Endothelial cell of umbilical vein (primary cell): ENCODE data around the gene ZSCAN5A. TPM values are rescaled to one million over a fixed set of nuclear protein-coding genes. Genes with fewer than 3 reads are reported as not detected.

Source experiments
- BruUV-seq: library from RNA; stranded (reverse); fragments of 400-500 nt; replicated peaks from 2 replicates; lab custom pipeline; 2021; lab: Mats Ljungman, UMichigan
- CTCF ChIA-PET: fragments of 300-600, 350-600 bp; sonication (Branson Sonifier 250); formaldehyde crosslinking; loops from one replicate; lab custom pipeline; 2021; ENCODE audit warnings: antibody characterized with exemption, inconsistent platforms; lab: Charles Lee
- POLR2A ChIA-PET: fragments of 300-600, 350-600 bp; sonication (Branson Sonifier 250); formaldehyde crosslinking; loops from one replicate; lab custom pipeline; 2021; ENCODE audit warnings: antibody characterized with exemption, inconsistent platforms; lab: Charles Lee
- DNase-seq: peaks from one replicate; pipeline ENCODE4 v3.0.0-alpha.2; 2011; ENCODE audit warnings: low read depth, low spot score
- FAIRE-seq: peaks from 2 replicates; lab custom pipeline; 2011; peaks lifted over from hg19 to GRCh38; lab: Jason Lieb, UNC
- H2AFZ ChIP-seq: 2 replicates; pipeline ENCODE4 v1.6.0; 2012; ENCODE audit warnings: low read depth, low read length, control low read depth, inconsistent platforms
- H3K27ac ChIP-seq: 2 replicates; pipeline ENCODE4 v1.5.1; 2011; ENCODE audit warnings: low read depth, mild to moderate bottlenecking, control low read depth, low read length, moderate library complexity; ENCODE audit not compliant: insufficient read depth
- H3K27me3 ChIP-seq, 2 experiments: 2 replicates each; pipeline versions ENCODE4 v1.6.0 to v1.6.1; 2011; ENCODE audit warnings: low read length in 2 of 2, mixed read lengths in 1 of 2; ENCODE audit not compliant: control insufficient read depth in 2 of 2, insufficient read depth in 2 of 2
- H3K36me3 ChIP-seq, 2 experiments: 2 replicates in 1 of 2; 3 replicates in 1 of 2; pipeline ENCODE4 v1.5.1; 2011; ENCODE audit warnings: low read length in 2 of 2, mild to moderate bottlenecking in 1 of 2, moderate library complexity in 1 of 2; ENCODE audit not compliant: control insufficient read depth in 2 of 2, insufficient read depth in 2 of 2; ENCODE audit errors: extremely low read depth in 1 of 2
- H3K4me1 ChIP-seq: 3 replicates; pipeline ENCODE4 v1.5.1; 2011; ENCODE audit warnings: mild to moderate bottlenecking, low read length; ENCODE audit not compliant: control insufficient read depth, insufficient read depth; ENCODE audit errors: extremely low read depth
- H3K4me2 ChIP-seq: 2 replicates; pipeline ENCODE4 v1.6.1; 2011; ENCODE audit warnings: low read length, control low read depth, mixed read lengths; ENCODE audit not compliant: insufficient read depth
- H3K4me3 ChIP-seq, 3 experiments: fragments of 200-600 bp in 1 of 3; sonication (generic), shearing (Covaris generic) in 1 of 3; replicated peaks in 1 of 3; 2 replicates each; pipeline ENCODE4 v1.5.1; 2011 to 2016; ENCODE audit warnings: control low read depth in 3 of 3, low read length in 3 of 3, mild to moderate bottlenecking in 2 of 3, inconsistent platforms in 1 of 3, low read depth in 1 of 3, moderate library complexity in 1 of 3; ENCODE audit not compliant: insufficient read depth in 1 of 3
- H3K79me2 ChIP-seq: 2 replicates; pipeline ENCODE4 v1.6.0; 2012; ENCODE audit warnings: low read length, inconsistent platforms; ENCODE audit not compliant: control insufficient read depth, insufficient read depth
- H3K9ac ChIP-seq: replicated peaks from 2 replicates; pipeline ENCODE3; 2011; ENCODE audit warnings: low read length, control low read depth; ENCODE audit not compliant: insufficient read depth; ENCODE audit errors: extremely low read depth
- H3K9me1 ChIP-seq: replicated peaks from 3 replicates; pipeline ENCODE4 v1.6.0; 2011; ENCODE audit warnings: mild to moderate bottlenecking, low read length; ENCODE audit not compliant: control insufficient read depth, insufficient read depth; ENCODE audit errors: extremely low read depth
- H3K9me3 ChIP-seq: replicated peaks from 2 replicates; pipeline ENCODE4 v1.5.1; 2012; ENCODE audit warnings: low read length, inconsistent platforms; ENCODE audit not compliant: control insufficient read depth, insufficient read depth
- H4K20me1 ChIP-seq: replicated peaks from 2 replicates; pipeline ENCODE3; 2011; ENCODE audit warnings: mild to moderate bottlenecking, low read length; ENCODE audit not compliant: control insufficient read depth, insufficient read depth; ENCODE audit errors: extremely low read depth
- EZH2 ChIP-seq: IDR thresholded peaks from 2 replicates; pipeline ENCODE4 v1.6.1; 2012; ENCODE audit warnings: borderline replicate concordance, low read depth, mild to moderate bottlenecking, moderate library complexity, low read length, inconsistent platforms; ENCODE audit not compliant: severe bottlenecking
- FOS ChIP-seq: IDR thresholded peaks from 2 replicates; pipeline ENCODE4 v1.6.1; 2011; ENCODE audit warnings: mild to moderate bottlenecking, low read length, moderate library complexity, borderline replicate concordance; ENCODE audit not compliant: insufficient read depth
- GATA2 ChIP-seq: IDR thresholded peaks from 2 replicates; pipeline ENCODE4 v1.7.0; 2011; ENCODE audit warnings: low read depth, mild to moderate bottlenecking, moderate library complexity, mixed read lengths, low read length; ENCODE audit not compliant: insufficient read length, insufficient read depth
- JUN ChIP-seq: IDR thresholded peaks from 2 replicates; pipeline ENCODE4 v1.6.1; 2011; ENCODE audit warnings: borderline replicate concordance, low read depth; ENCODE audit not compliant: insufficient read length, insufficient read depth
- MYC ChIP-seq: IDR thresholded peaks from one replicate; pipeline ENCODE4 v1.6.1; 2011; ENCODE audit warnings: mild to moderate bottlenecking, low read depth, low read length
- POLR2A ChIP-seq: IDR thresholded peaks from 2 replicates; pipeline ENCODE4 v1.6.1; 2012; ENCODE audit warnings: low read depth, mild to moderate bottlenecking, control low read depth, low read length
- POLR2AphosphoS5 ChIP-seq: IDR thresholded peaks from 2 replicates; pipeline ENCODE4 v1.6.1; 2012; ENCODE audit warnings: low read depth, mild to moderate bottlenecking, control low read depth, low read length, moderate library complexity; ENCODE audit not compliant: insufficient read depth
- dilution Hi-C: fragments of 300-500 bp; cut with MboI; formaldehyde crosslinking; loops from one replicate; pipeline ENCODE4 v1.15.0; 2019; ENCODE audit warnings: low sequenced_read_pairs; ENCODE audit not compliant: extremely low pct_ligation_motif_present
- intact Hi-C: fragments of 100-400 bp; cut with micrococcal nuclease; formaldehyde crosslinking; loops from one replicate; pipeline ENCODE4 v1.10.0; 2022
- polyA plus RNA-seq, 4 experiments: library from polyadenylated mRNA; depleted of rRNA in 3 of 4; stranded (reverse) in 3 of 4; unstranded in 1 of 4; fragments of >200 nt; gene quantifications; 2 replicates each; pipeline versions ENCODE4 v1.2.1 to v1.2.3, GENCODE V29; 2011 to 2012; ENCODE audit warnings: missing spikeins in 1 of 4
- total RNA-seq: library from RNA; stranded (reverse); gene quantifications from 2 replicates; pipeline ENCODE4 v1.2.3, GENCODE V29; 2021
- TF ChIP-seq, protein P1 (sequence below): IDR thresholded peaks from 2 replicates; pipeline ENCODE4 v1.6.1; 2011; ENCODE audit not compliant: insufficient read depth, insufficient read length
- TF ChIP-seq, protein P2 (sequence below), 2 donors: IDR thresholded peaks; 1 replicate in 1 of 2; 2 replicates in 1 of 2; pipeline ENCODE4 v1.5.1; 2011; ENCODE audit warnings: low read length in 2 of 2, mild to moderate bottlenecking in 2 of 2, moderate library complexity in 2 of 2, control low read depth in 1 of 2, inconsistent platforms in 1 of 2, low read depth in 1 of 2; ENCODE audit not compliant: insufficient read depth in 1 of 2; ENCODE audit errors: extremely low read depth in 1 of 2

The ZSCAN5A gene
- total and polyA plus RNA-seq, 2 donors (not counting 3 experiments of a cell fraction or from before 2014, with no cell fraction given), result 5.1 to 12.2 TPM

DNA sequence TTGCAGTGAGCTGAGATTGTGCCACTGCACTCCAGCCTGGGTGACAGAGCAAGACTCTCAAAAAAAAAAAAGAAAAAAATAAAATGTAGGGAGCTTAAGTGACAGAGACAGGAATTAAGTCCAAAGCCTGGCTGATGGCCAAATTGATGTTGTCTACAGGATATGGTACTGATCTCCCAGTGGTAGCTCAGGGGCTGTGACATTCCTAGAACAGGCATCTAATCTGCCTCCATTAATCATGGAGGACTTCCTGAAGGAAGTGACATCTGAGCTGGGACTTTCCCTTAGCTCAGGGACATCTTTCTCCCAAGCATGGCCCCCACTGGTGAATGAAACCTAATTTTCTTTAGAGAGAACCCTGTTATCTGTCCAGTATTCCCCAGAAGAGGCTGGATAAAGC is 53.5 kb downstream of the ZSCAN5A start:
- Histone ChIP-seq H3K4me1 (peaks cover 6% of the 10 kb centered on the region), H3K27me3 (no peaks in the 10 kb centered on the region), H3K9ac (no peak overlapping the region), H3K27ac (peak overlapping the region; percentile 6), H3K9me1 (no peaks in the 10 kb centered on the region), H3K4me2 (no peak overlapping the region), H4K20me1 (no peaks in the 10 kb centered on the region), H3K79me2 (no peaks in the 10 kb centered on the region), H3K9me3 (no peaks in the 10 kb centered on the region), H3K4me3 (no peak overlapping the region), H3K36me3 (no peaks in the 10 kb centered on the region), H2AFZ (no peak overlapping the region)
- intact Hi-C loops, result no loop called here
- TF ChIP-seq FOS, result no peak
- TF ChIP-seq, protein P1, sequence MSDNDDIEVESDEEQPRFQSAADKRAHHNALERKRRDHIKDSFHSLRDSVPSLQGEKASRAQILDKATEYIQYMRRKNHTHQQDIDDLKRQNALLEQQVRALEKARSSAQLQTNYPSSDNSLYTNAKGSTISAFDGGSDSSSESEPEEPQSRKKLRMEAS, result no peak
- TF ChIP-seq MYC, result no peak
- TF ChIP-seq, protein P2, sequence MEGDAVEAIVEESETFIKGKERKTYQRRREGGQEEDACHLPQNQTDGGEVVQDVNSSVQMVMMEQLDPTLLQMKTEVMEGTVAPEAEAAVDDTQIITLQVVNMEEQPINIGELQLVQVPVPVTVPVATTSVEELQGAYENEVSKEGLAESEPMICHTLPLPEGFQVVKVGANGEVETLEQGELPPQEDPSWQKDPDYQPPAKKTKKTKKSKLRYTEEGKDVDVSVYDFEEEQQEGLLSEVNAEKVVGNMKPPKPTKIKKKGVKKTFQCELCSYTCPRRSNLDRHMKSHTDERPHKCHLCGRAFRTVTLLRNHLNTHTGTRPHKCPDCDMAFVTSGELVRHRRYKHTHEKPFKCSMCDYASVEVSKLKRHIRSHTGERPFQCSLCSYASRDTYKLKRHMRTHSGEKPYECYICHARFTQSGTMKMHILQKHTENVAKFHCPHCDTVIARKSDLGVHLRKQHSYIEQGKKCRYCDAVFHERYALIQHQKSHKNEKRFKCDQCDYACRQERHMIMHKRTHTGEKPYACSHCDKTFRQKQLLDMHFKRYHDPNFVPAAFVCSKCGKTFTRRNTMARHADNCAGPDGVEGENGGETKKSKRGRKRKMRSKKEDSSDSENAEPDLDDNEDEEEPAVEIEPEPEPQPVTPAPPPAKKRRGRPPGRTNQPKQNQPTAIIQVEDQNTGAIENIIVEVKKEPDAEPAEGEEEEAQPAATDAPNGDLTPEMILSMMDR (IDR thresholded peaks at IDR 0.05; ENCODE audit: extremely low read depth in 1 of 2, insufficient read depth in 1 of 2, low read depth in 1 of 2, low read length in 2 of 2), result no peak
- TF ChIP-seq POLR2AphosphoS5, result no peak
- TF ChIP-seq GATA2, result no peak
- TF ChIP-seq EZH2, result no peak
- no peak for TF ChIP-seq POLR2A
- no peak for TF ChIP-seq JUN
- peak; percentile 13 for DNase-seq
- BruUV-seq, result no TSS peak
- CTCF ChIA-PET, result interaction anchor here (0.8 to 5.9 kb wide), 9 partner anchors 8 to 185 kb away, joined by 3 to 45 read pairs (median 6); no protein-coding TSS in a partner anchor
- no peak for FAIRE-seq
- POLR2A ChIA-PET, result no interaction called here
- dilution Hi-C loops, result no loop called here
